ENCODE measurements around the gene SMIM32.

Gene SMIM32

GRCh38 chr5:136182618-136183017 lies 10.3 kb downstream of the SMIM32 start:
- Histone ChIP-seq H3K4me3 (ENCODE audit: low read length) (no peak overlapping the region), H3K36me3 (ENCODE audit: insufficient read depth, low read length) (peaks cover 38% of the 10 kb centered on the region), H3K27me3 (ENCODE audit: control insufficient read depth, insufficient read depth, low read length) (no peaks in the 10 kb centered on the region), H3K9me3 (replicated peaks; ENCODE audit: low read length) (no peaks in the 10 kb centered on the region), H3K4me1 (ENCODE audit: control insufficient read depth, insufficient read depth, low read length) (no peaks in the 10 kb centered on the region), H3K9ac (ENCODE audit: low read depth, low read length) (no peak overlapping the region), H3K4me2 (ENCODE audit: low read length) (no peak overlapping the region)

- Histone ChIP-seq H3K4me3 (ENCODE audit: low read length) (no peak overlapping the region), H3K4me1 (ENCODE audit: control insufficient read depth, insufficient read depth, low read length) (no peaks in the 10 kb centered on the region), H3K9me3 (replicated peaks; ENCODE audit: low read length) (no peaks in the 10 kb centered on the region), H3K9ac (ENCODE audit: low read depth, low read length) (no peak overlapping the region), H3K4me2 (ENCODE audit: low read length) (no peak overlapping the region), H3K36me3 (ENCODE audit: insufficient read depth, low read length) (peaks cover 55% of the 10 kb centered on the region), H3K27me3 (ENCODE audit: control insufficient read depth, insufficient read depth, low read length) (no peaks in the 10 kb centered on the region)
These were observed 18.8 kb downstream of the SMIM32 start for GRCh38 chr5:136174021-136174659.

DNA sequence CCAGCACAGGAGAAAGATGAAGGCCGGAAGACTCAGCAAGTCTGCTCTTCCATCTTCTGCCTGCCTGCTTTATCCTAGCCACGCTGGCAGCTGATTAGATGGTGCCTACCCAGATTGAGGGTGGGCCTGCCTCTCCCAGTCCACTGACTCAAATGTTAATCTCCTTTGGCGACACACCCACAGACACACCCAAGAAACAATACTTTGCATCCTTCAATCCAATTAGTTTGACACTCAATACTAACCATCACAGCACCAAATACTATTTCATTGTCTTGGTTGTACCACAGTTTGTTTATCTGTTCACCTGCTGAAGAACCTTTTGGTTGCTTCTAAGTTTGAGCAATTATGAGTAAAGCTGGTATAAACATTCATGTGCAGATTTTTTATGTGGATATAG lies 23.7 kb downstream of the SMIM32 start:
- no peak overlapping the region for H3K4me2 ChIP-seq (ENCODE audit: low read length)
- no peak overlapping the region for H3K4me3 ChIP-seq (ENCODE audit: low read length)
- H3K36me3 ChIP-seq (ENCODE audit: insufficient read depth, low read length), result peaks cover 50% of the 10 kb centered on the region
- no peak overlapping the region for H3K9ac ChIP-seq (ENCODE audit: low read depth, low read length)
- H3K9me3 ChIP-seq (replicated peaks; ENCODE audit: low read length), result no peaks in the 10 kb centered on the region
- H3K4me1 ChIP-seq (ENCODE audit: control insufficient read depth, insufficient read depth, low read length), result no peaks in the 10 kb centered on the region
- H3K27me3 ChIP-seq (ENCODE audit: control insufficient read depth, insufficient read depth, low read length), result no peaks in the 10 kb centered on the region

DNA sequence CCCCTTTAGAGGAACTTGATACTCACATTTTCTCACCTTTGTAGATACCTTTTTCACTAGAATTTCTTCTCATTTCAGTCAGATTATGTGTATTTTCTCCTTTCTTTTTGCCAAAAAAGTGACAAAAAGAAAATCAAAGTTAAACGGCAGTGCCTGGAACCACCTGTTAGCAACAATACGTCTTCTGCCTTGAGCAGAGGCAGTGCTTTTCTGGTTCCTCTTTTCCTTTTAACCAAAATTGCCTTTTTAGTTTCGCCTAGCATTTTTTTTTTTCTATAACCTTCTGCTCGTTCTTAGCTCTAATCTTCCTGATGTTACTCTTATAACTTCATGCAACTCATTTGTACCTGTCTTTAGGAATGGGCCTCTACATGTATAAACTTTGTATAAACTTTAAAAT lies 26.1 kb downstream of the SMIM32 start:
- H3K36me3 ChIP-seq (ENCODE audit: insufficient read depth, low read length), result peaks cover 45% of the 10 kb centered on the region
- no peak overlapping the region for H3K9ac ChIP-seq (ENCODE audit: low read depth, low read length)
- H3K9me3 ChIP-seq (replicated peaks; ENCODE audit: low read length), result no peaks in the 10 kb centered on the region
- no peaks in the 10 kb centered on the region for H3K27me3 ChIP-seq (ENCODE audit: control insufficient read depth, insufficient read depth, low read length)
- H3K4me2 ChIP-seq (ENCODE audit: low read length), result no peak overlapping the region
- no peaks in the 10 kb centered on the region for H3K4me1 ChIP-seq (ENCODE audit: control insufficient read depth, insufficient read depth, low read length)
- no peak overlapping the region for H3K4me3 ChIP-seq (ENCODE audit: low read length)

DNA sequence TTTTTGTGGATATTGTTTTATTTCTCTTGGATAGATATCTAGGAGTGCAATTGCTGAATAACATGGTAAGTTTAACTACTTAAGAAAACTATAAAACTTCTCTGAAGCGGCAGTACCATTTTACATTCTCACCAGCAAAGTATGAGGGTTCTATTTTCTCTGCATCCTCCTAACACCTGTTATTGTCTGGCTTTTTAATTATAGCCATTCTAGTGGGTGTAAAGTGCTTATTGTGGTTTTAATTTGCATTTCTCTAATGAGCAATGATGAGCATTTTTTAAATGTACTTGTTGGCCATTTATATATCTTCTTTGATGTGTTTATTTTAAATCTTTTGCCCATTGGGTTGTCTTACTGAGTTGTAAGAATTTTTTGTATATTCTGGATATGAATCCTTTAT lies 28.7 kb downstream of the SMIM32 start:
- peaks cover under 1% of the 10 kb centered on the region for H3K4me1 ChIP-seq (ENCODE audit: control insufficient read depth, insufficient read depth, low read length)

DNA sequence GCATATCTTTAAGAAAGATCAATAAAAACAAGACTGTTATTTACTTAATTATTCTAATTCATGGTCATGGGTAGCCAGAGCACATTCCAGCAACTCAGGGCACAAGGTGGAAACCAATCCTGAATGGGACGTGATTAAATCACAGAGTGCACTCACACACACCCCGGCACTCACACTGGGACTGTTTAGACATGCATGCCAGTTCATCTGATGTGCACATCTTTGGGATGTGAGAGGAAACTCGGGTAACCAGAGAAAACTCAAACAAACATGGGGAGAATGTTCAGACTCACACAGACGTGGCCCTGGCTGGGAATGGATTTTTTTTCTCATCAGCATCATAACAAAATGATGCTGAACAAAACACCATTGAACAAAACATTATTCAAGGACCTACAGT lies 31.0 kb downstream of the SMIM32 start:
- H3K36me3 ChIP-seq (ENCODE audit: insufficient read depth, low read length), result peaks cover 47% of the 10 kb centered on the region
- H3K4me2 ChIP-seq (ENCODE audit: low read length), result no peak overlapping the region
- no peaks in the 10 kb centered on the region for H3K27me3 ChIP-seq (ENCODE audit: control insufficient read depth, insufficient read depth, low read length)
- H3K9me3 ChIP-seq (replicated peaks; ENCODE audit: low read length), result no peaks in the 10 kb centered on the region
- H3K4me1 ChIP-seq (ENCODE audit: control insufficient read depth, insufficient read depth, low read length), result peaks cover 4% of the 10 kb centered on the region
- H3K9ac ChIP-seq (ENCODE audit: low read depth, low read length), result no peak overlapping the region
- no peak overlapping the region for H3K4me3 ChIP-seq (ENCODE audit: low read length)

More for the DNA sequence above, 28.7 kb downstream of the SMIM32 start:
- H3K9me3 ChIP-seq (replicated peaks; ENCODE audit: low read length), result no peaks in the 10 kb centered on the region
- H3K9ac ChIP-seq (ENCODE audit: low read depth, low read length), result no peak overlapping the region
- no peak overlapping the region for H3K4me2 ChIP-seq (ENCODE audit: low read length)
- peaks cover 45% of the 10 kb centered on the region for H3K36me3 ChIP-seq (ENCODE audit: insufficient read depth, low read length)
- H3K27me3 ChIP-seq (ENCODE audit: control insufficient read depth, insufficient read depth, low read length), result no peaks in the 10 kb centered on the region
- no peak overlapping the region for H3K4me3 ChIP-seq (ENCODE audit: low read length)

- Histone ChIP-seq H3K36me3 (ENCODE audit: insufficient read depth, low read length) (peaks cover 54% of the 10 kb centered on the region), H3K27me3 (ENCODE audit: control insufficient read depth, insufficient read depth, low read length) (no peaks in the 10 kb centered on the region), H3K4me1 (ENCODE audit: control insufficient read depth, insufficient read depth, low read length) (peaks cover 4% of the 10 kb centered on the region), H3K4me2 (ENCODE audit: low read length) (no peak overlapping the region), H3K9ac (ENCODE audit: low read depth, low read length) (no peak overlapping the region), H3K4me3 (ENCODE audit: low read length) (no peak overlapping the region), H3K9me3 (replicated peaks; ENCODE audit: low read length) (no peaks in the 10 kb centered on the region)
These were observed 33.5 kb downstream of the SMIM32 start for GRCh38 chr5:136159457-136159856.

DNA sequence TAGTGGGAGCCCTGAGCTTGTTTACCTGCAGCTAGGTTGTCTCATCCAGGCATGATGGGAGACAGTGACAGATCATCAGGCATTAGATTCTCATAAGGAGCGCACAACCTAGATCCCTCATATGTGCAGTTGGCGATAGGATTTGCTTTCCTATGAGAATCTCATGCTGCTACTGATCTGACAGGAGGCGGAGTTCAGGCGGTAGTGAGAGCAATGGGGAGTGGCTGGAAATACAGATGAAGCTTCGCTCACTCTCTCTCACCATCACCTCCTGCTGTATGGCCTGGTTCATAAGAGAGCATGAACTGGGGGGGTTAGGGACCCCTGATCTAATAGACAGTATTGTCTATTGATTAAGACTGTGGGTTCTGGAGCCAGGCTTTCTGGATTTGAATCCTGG lies 35.4 kb downstream of the SMIM32 start:
- no peaks in the 10 kb centered on the region for H3K9me3 ChIP-seq (replicated peaks; ENCODE audit: low read length)
- H3K4me1 ChIP-seq (ENCODE audit: control insufficient read depth, insufficient read depth, low read length), result peaks cover 4% of the 10 kb centered on the region
- no peak overlapping the region for H3K4me3 ChIP-seq (ENCODE audit: low read length)
- H3K9ac ChIP-seq (ENCODE audit: low read depth, low read length), result no peak overlapping the region
- no peaks in the 10 kb centered on the region for H3K27me3 ChIP-seq (ENCODE audit: control insufficient read depth, insufficient read depth, low read length)
- H3K36me3 ChIP-seq (ENCODE audit: insufficient read depth, low read length), result peaks cover 59% of the 10 kb centered on the region
- no peak overlapping the region for H3K4me2 ChIP-seq (ENCODE audit: low read length)

- Histone ChIP-seq H3K36me3 (ENCODE audit: insufficient read depth, low read length) (peaks cover 53% of the 10 kb centered on the region), H3K27me3 (ENCODE audit: control insufficient read depth, insufficient read depth, low read length) (no peaks in the 10 kb centered on the region), H3K9ac (ENCODE audit: low read depth, low read length) (no peak overlapping the region), H3K4me3 (ENCODE audit: low read length) (no peak overlapping the region), H3K4me1 (ENCODE audit: control insufficient read depth, insufficient read depth, low read length) (peaks cover 4% of the 10 kb centered on the region), H3K9me3 (replicated peaks; ENCODE audit: low read length) (no peaks in the 10 kb centered on the region), H3K4me2 (ENCODE audit: low read length) (no peak overlapping the region)
These were observed 37.2 kb downstream of the SMIM32 start for GRCh38 chr5:136155761-136156160.

DNA sequence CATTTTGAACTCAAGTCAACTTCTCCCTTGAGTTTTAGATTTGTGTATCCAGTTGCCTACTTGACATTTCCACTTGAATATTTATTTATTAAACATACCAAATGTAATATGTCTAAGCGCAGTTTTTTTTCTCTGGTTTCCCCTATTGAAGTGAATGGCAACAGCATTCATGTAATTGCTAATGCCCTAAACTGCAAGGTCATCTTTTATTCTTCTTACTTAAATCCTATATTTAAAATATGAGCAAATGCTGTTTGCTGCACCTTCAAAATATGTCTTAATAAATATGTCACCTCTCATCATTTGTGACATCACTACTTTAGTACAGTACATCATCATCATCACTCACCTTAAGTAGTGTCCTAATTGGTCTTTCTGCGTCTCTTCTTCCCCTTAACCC lies 37.9 kb downstream of the SMIM32 start:
- Histone ChIP-seq H3K9me3 (replicated peaks; ENCODE audit: low read length) (no peaks in the 10 kb centered on the region), H3K4me1 (ENCODE audit: control insufficient read depth, insufficient read depth, low read length) (peaks cover 4% of the 10 kb centered on the region), H3K9ac (ENCODE audit: low read depth, low read length) (no peak overlapping the region), H3K27me3 (ENCODE audit: control insufficient read depth, insufficient read depth, low read length) (no peaks in the 10 kb centered on the region), H3K4me2 (ENCODE audit: low read length) (no peak overlapping the region), H3K36me3 (ENCODE audit: insufficient read depth, low read length) (peaks cover 52% of the 10 kb centered on the region), H3K4me3 (ENCODE audit: low read length) (no peak overlapping the region)

- H3K27me3 ChIP-seq (ENCODE audit: control insufficient read depth, insufficient read depth, low read length), result no peaks in the 10 kb centered on the region
- H3K4me3 ChIP-seq (ENCODE audit: low read length), result no peak overlapping the region
- H3K4me1 ChIP-seq (ENCODE audit: control insufficient read depth, insufficient read depth, low read length), result no peaks in the 10 kb centered on the region
- no peak overlapping the region for H3K9ac ChIP-seq (ENCODE audit: low read depth, low read length)
- no peak overlapping the region for H3K4me2 ChIP-seq (ENCODE audit: low read length)
- H3K9me3 ChIP-seq (replicated peaks; ENCODE audit: low read length), result no peaks in the 10 kb centered on the region
- peaks cover 55% of the 10 kb centered on the region for H3K36me3 ChIP-seq (ENCODE audit: insufficient read depth, low read length)
These were observed 39.3 kb downstream of the SMIM32 start for GRCh38 chr5:136153581-136154236.

DNA sequence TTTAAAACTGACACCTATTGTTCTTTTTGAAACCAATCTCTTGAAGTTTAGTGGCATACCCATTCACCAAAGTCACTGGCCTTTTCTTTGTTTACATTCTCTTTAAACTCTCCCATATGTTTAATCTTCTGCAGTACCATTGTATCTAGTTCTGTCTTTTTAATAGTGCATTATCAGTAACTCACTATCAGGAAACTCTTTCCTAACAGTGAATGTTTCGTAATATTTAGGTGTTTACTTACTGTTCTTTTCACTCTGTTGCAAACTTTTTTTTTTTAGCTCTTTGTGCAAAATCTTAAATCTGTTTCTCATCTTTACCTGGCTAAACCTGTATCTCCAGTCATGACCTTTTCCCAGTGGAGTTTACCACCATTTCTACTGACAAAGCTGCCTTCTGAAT lies 43.1 kb downstream of the SMIM32 start:
- no peak overlapping the region for H3K9ac ChIP-seq (ENCODE audit: low read depth, low read length)
- H3K27me3 ChIP-seq (ENCODE audit: control insufficient read depth, insufficient read depth, low read length), result no peaks in the 10 kb centered on the region
- no peaks in the 10 kb centered on the region for H3K9me3 ChIP-seq (replicated peaks; ENCODE audit: low read length)
- H3K36me3 ChIP-seq (ENCODE audit: insufficient read depth, low read length), result peaks cover 30% of the 10 kb centered on the region
- no peak overlapping the region for H3K4me2 ChIP-seq (ENCODE audit: low read length)
- H3K4me1 ChIP-seq (ENCODE audit: control insufficient read depth, insufficient read depth, low read length), result peaks cover 3% of the 10 kb centered on the region
- H3K4me3 ChIP-seq (ENCODE audit: low read length), result no peak overlapping the region
